Measurements from ENCODE around the gene MSI2. TPM values are rescaled to one million over a fixed set of nuclear protein-coding genes. Genes with fewer than 3 reads are reported as not detected.

The MSI2 gene
- total RNA-seq, 4 donors from 2014 or later, result 15.9 to 22.9 (median 17.0) TPM

DNA sequence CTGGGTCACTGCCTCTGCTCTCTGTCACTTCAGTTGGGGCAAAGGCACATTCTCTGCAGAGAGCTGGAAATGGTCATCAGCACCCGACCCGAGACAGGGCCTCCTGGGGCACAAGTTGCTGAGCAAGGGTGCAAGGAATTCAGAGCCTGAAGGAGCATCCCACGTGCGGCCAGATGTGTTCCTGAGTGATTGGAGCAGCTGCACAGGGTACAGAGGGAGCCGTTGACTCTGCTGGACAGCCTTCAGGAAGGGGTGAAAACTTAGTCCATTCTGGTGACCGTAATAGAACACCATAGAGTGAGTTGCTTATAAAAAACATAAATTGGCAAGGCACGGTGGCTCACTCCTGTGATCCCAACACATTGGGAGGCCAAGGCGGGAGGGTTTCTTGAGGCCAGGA, 382.0 kb downstream of the MSI2 start:
- no peak overlapping the region for H3K4me3 ChIP-seq
- WGBS, 2 donors, result 92 to 100% methylated on average over 3 to 4 of the region's 8 CpGs
- no peaks in the 10 kb centered on the region for H3K9me3 ChIP-seq
- TF ChIP-seq, protein P1, sequence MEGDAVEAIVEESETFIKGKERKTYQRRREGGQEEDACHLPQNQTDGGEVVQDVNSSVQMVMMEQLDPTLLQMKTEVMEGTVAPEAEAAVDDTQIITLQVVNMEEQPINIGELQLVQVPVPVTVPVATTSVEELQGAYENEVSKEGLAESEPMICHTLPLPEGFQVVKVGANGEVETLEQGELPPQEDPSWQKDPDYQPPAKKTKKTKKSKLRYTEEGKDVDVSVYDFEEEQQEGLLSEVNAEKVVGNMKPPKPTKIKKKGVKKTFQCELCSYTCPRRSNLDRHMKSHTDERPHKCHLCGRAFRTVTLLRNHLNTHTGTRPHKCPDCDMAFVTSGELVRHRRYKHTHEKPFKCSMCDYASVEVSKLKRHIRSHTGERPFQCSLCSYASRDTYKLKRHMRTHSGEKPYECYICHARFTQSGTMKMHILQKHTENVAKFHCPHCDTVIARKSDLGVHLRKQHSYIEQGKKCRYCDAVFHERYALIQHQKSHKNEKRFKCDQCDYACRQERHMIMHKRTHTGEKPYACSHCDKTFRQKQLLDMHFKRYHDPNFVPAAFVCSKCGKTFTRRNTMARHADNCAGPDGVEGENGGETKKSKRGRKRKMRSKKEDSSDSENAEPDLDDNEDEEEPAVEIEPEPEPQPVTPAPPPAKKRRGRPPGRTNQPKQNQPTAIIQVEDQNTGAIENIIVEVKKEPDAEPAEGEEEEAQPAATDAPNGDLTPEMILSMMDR (IDR thresholded peaks at IDR 0.05), result no peak
- no peak for TF ChIP-seq POLR2A (IDR thresholded peaks at IDR 0.05)
- no peaks in the 10 kb centered on the region for H3K27me3 ChIP-seq
- H3K4me1 ChIP-seq, result peaks cover 0 to 17% (median 0%) of the 10 kb centered on the region in 3 donors
- H3K27ac ChIP-seq, result no peak overlapping the region
- intact Hi-C loops (cut with DNase I), result no loop called here
- H3K36me3 ChIP-seq, result peaks cover 0 to 11% (median 0%) of the 10 kb centered on the region in 3 donors
- DNase-seq, result no peak

DNA sequence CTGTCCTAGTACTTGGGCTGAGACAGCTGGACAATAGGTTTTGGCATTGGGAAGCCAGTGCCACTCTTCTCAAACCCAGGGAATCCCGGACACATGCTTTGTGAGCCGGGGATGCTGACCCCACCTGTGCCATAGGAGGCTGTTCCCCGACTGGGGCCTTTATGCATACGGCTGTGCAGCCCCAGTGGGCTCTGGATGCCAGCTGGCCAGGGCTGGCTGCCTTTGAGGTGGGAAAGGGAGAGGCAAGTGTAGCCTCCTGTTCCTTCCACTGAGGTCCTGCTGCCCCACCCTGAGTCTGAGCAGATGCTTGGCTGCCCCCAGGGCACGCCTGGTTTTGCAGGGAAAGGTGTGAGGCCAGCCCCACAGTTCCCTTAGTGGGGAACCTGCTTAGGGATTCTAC, 383.1 kb downstream of the MSI2 start:
- no peak overlapping the region for H3K4me3 ChIP-seq
- H3K9me3 ChIP-seq, result no peaks in the 10 kb centered on the region
- peaks cover 0 to 17% (median 0%) of the 10 kb centered on the region in 3 donors for H3K4me1 ChIP-seq
- no peak for DNase-seq
- TF ChIP-seq POLR2A (IDR thresholded peaks at IDR 0.05), result no peak
- TF ChIP-seq, protein P1 (IDR thresholded peaks at IDR 0.05), result no peak
- WGBS, 2 donors, result no CpG with 5 or more reads among the region's 5 CpGs
- H3K27me3 ChIP-seq, result no peaks in the 10 kb centered on the region
- H3K36me3 ChIP-seq, result peaks cover 0 to 4% (median 0%) of the 10 kb centered on the region in 3 donors
- intact Hi-C loops (cut with DNase I), result no loop called here
- no peak overlapping the region for H3K27ac ChIP-seq

DNA sequence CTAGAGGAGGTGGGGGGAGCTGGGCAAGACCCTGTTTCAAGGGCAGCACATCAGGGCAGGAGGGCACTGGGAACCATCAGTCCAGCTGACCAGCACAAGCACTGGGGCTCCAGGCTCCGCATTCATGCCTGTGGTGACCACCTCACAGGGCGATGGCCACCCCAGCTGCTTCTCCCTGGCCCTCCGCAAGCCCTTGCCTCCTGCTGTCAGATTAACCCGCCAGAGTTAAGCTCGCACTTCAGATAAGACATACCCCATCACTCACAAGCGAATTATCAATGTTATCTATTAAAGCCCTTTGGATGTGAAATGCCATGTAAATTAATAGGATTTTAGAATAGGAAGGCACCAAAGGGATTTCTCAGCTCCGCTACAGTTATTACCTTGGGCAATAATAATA, 383.8 kb downstream of the MSI2 start:
- WGBS, 2 donors, result 77 to 89% methylated on average over 6 to 7 of the region's 7 CpGs
- H3K9me3 ChIP-seq, result no peaks in the 10 kb centered on the region
- H3K27me3 ChIP-seq, result no peaks in the 10 kb centered on the region
- H3K27ac ChIP-seq, result no peak overlapping the region
- no peaks in the 10 kb centered on the region for H3K36me3 ChIP-seq
- no peak for TF ChIP-seq POLR2A (IDR thresholded peaks at IDR 0.05)
- TF ChIP-seq, protein P1 (IDR thresholded peaks at IDR 0.05), result no peak
- no peak for DNase-seq
- intact Hi-C loops (cut with DNase I), result no loop called here
- no peak overlapping the region for H3K4me3 ChIP-seq
- peaks cover 0 to 17% (median 0%) of the 10 kb centered on the region in 3 donors for H3K4me1 ChIP-seq

DNA sequence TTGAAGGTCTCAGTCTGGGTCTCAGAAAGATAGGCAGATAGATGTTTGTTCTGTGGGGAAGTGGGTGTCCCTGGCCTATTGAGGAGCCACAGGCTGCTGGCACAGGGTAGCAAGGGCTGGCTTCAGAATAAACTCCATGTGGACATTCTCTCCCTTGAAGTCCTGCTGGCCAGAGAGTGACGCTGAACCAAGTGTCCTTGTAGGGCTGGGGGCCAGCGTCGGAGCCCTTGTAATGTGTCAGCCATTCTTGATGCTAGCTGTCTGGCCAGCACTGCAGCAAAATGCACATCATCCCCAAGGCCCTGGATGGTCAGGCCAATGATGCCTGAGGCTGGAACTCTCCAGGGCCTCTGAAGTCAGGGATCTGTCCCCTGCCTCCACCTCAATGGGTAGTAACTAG, 385.4 kb downstream of the MSI2 start:
- Histone ChIP-seq H3K4me1 (peaks cover 0 to 10% (median 0%) of the 10 kb centered on the region in 3 donors), H3K36me3 (no peaks in the 10 kb centered on the region), H3K9me3 (no peaks in the 10 kb centered on the region), H3K4me3 (no peak overlapping the region), H3K27ac (no peak overlapping the region), H3K27me3 (no peaks in the 10 kb centered on the region)
- intact Hi-C loops (cut with DNase I), result no loop called here
- DNase-seq, result no peak
- no peak for TF ChIP-seq POLR2A (IDR thresholded peaks at IDR 0.05)
- TF ChIP-seq, protein P1 (IDR thresholded peaks at IDR 0.05), result no peak
- WGBS, 2 donors, result 86% methylated on average over 3 of the region's 3 CpGs; no CpG with 5 or more reads in 1 of the 2 donors

DNA sequence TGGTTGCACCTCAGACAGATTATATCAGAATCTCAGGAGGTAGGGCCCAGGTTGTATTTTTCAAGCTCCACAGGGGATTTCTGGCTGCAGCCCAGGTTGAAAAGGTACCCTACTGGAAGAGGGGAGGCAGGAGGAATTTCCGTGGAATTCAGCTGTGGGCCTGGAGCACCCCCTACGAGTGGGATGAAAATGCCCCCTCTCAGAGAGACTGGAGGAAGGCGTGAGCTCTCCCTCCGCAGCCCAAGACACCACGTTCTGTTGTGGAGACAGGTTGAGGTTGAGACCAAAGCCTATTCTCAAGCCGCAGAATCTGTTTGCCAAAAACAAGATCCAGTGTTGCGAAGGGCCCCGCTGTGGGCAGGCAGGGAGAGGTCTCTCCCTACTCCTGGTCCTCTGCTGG, 386.7 kb downstream of the MSI2 start:
- Histone ChIP-seq H3K9me3 (no peaks in the 10 kb centered on the region), H3K4me1 (no peaks in the 10 kb centered on the region), H3K27me3 (no peaks in the 10 kb centered on the region), H3K27ac (no peak overlapping the region), H3K36me3 (no peaks in the 10 kb centered on the region), H3K4me3 (no peak overlapping the region)
- intact Hi-C loops (cut with DNase I), result no loop called here
- TF ChIP-seq POLR2A (IDR thresholded peaks at IDR 0.05), result no peak
- 93 to 100% methylated on average over 2 to 3 of the region's 8 CpGs for WGBS, 2 donors
- no peak for DNase-seq

DNA sequence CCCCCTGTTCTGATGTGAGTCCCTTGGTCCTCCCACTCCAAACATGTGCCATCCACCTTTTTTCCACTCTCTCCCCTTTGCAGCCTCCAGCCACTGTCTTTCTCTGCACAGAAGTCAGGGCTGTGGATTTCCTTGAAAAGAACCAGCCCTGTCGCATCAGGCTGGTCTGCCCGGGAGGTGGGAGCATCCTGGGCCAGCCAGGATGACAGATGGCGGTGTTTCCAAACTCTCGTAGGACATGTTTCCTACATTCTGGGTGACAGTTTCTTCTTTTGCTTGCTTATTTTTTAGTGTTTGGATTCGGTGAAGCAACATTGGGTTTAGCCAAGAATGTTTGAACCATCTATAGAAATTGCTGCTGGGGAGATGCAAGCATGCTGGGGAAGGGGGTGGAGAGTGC, 388.0 kb downstream of the MSI2 start:
- DNase-seq, result no peak
- H3K27ac ChIP-seq, result no peak overlapping the region
- no peaks in the 10 kb centered on the region for H3K27me3 ChIP-seq
- no peak overlapping the region for H3K4me3 ChIP-seq
- no peaks in the 10 kb centered on the region for H3K36me3 ChIP-seq
- TF ChIP-seq, protein P1 (IDR thresholded peaks at IDR 0.05), result no peak
- no peak for TF ChIP-seq POLR2A (IDR thresholded peaks at IDR 0.05)
- no peaks in the 10 kb centered on the region for H3K4me1 ChIP-seq
- intact Hi-C loops (cut with DNase I), result no loop called here
- no peaks in the 10 kb centered on the region for H3K9me3 ChIP-seq
- 78 to 81% methylated on average over 4 to 5 of the region's 5 CpGs for WGBS, 2 donors
